NCI-H146 treated with DMSO at 0.1 percent for 48 hours (cell line): ENCODE measurements around the gene HOTAIR.

Experiments used
- DNase-seq: peaks from one replicate; lab custom pipeline; 2025; ENCODE audit not compliant: unreplicated experiment; lab: John Stamatoyannopoulos, UW

Gene HOTAIR

GRCh38 chr12:54011665-54012532, 37.1 kb upstream of the HOTAIR start:
- no peak for DNase-seq

- DNase-seq, result no peak
Observed at GRCh38 chr12:54010972-54011664, 36.4 kb upstream of the HOTAIR start.

GRCh38 chr12:54010053-54010971, 35.6 kb upstream of the HOTAIR start:
- DNase-seq, result no peak

- no peak for DNase-seq
Observed at GRCh38 chr12:54009171-54010052, 34.7 kb upstream of the HOTAIR start.

GRCh38 chr12:54008260-54008552, 33.5 kb upstream of the HOTAIR start:
- DNase-seq, result no peak

- no peak for DNase-seq
Observed at GRCh38 chr12:54007538-54008259, 32.9 kb upstream of the HOTAIR start.

GRCh38 chr12:54006559-54007220, 31.9 kb upstream of the HOTAIR start:
- DNase-seq, result no peak

GRCh38 chr12:54005853-54006558, 31.3 kb upstream of the HOTAIR start:
- DNase-seq, result peak; percentile 49

GRCh38 chr12:54005531-54005852, 30.7 kb upstream of the HOTAIR start:
- DNase-seq, result no peak

- DNase-seq, result no peak
Observed at GRCh38 chr12:54004841-54005530, 30.2 kb upstream of the HOTAIR start.

- DNase-seq, result no peak
Observed at GRCh38 chr12:54004063-54004840, 29.5 kb upstream of the HOTAIR start.

GRCh38 chr12:54003625-54004024, 28.9 kb upstream of the HOTAIR start:
- DNase-seq, result no peak

GRCh38 chr12:54002915-54003389, 28.2 kb upstream of the HOTAIR start:
- DNase-seq, result no peak

GRCh38 chr12:54002278-54002914, 27.6 kb upstream of the HOTAIR start:
- no peak for DNase-seq

GRCh38 chr12:54001283-54002187, 26.8 kb upstream of the HOTAIR start:
- DNase-seq, result no peak
